ENCODE measurements around the gene CLN6. TPM values are rescaled to one million over a fixed set of nuclear protein-coding genes. Genes with fewer than 3 reads are reported as not detected.
"Not testable (repeated sequence)": the region's sequence is repeated elsewhere in the genome, so short reads cannot be mapped to it uniquely, and the experiment has no call there.

The CLN6 gene
- polyA plus RNA-seq, 1 experiment = 25.4 TPM

GRCh38 chr15:68241088-68241935, 11.8 kb upstream of the CLN6 start:
- ChIA-PET CTCF (interaction anchor here (1.3 to 2.7 kb wide), 2 partner anchors 10 to 12 kb away, joined by 4 to 9 read pairs; no protein-coding TSS in a partner anchor), POLR2A (no interaction called here)
- no peak for DNase-seq (ENCODE audit: low read depth)

GRCh38 chr15:68239025-68239424, 9.5 kb upstream of the CLN6 start:
- Histone ChIP-seq H3K27me3 (ENCODE audit: control insufficient read depth, insufficient read depth, low read length) (no peaks in the 10 kb centered on the region), H3K4me3 (ENCODE audit: low read depth, low read length) (no peak overlapping the region), H3K36me3 (ENCODE audit: control insufficient read depth, insufficient read depth, low read length) (no peaks in the 10 kb centered on the region)
- DNase-seq (ENCODE audit: low read depth) = no peak
- CTCF ChIA-PET = no interaction called here
- POLR2A ChIA-PET = no interaction called here
- no peak for TF ChIP-seq CTCF (IDR thresholded peaks at IDR 0.05; ENCODE audit: insufficient read depth, low read depth, low read length)

More at GRCh38 chr15:68241088-68241935, 11.8 kb upstream of the CLN6 start:
- Histone ChIP-seq H3K4me3 (ENCODE audit: low read depth, low read length) (no peak overlapping the region), H3K27me3 (ENCODE audit: control insufficient read depth, insufficient read depth, low read length) (no peaks in the 10 kb centered on the region), H3K36me3 (ENCODE audit: control insufficient read depth, insufficient read depth, low read length) (no peaks in the 10 kb centered on the region)
- TF ChIP-seq CTCF (IDR thresholded peaks at IDR 0.05; ENCODE audit: insufficient read depth, low read depth, low read length) = no peak

- H3K27me3 ChIP-seq (ENCODE audit: control insufficient read depth, insufficient read depth, low read length) = no peaks in the 10 kb centered on the region
- H3K36me3 ChIP-seq (ENCODE audit: control insufficient read depth, insufficient read depth, low read length) = no peaks in the 10 kb centered on the region
- CTCF ChIA-PET = interaction anchor here (1.2 kb wide), 1 partner anchor 315 kb away, joined by 4 read pairs; no protein-coding TSS in a partner anchor
- no peak for TF ChIP-seq CTCF (IDR thresholded peaks at IDR 0.05; ENCODE audit: insufficient read depth, low read depth, low read length)
- DNase-seq (ENCODE audit: low read depth) = no peak
- POLR2A ChIA-PET = no interaction called here
- no peak overlapping the region for H3K4me3 ChIP-seq (ENCODE audit: low read depth, low read length)
These were observed 5.5 kb upstream of the CLN6 start for GRCh38 chr15:68235022-68235421.

GRCh38 chr15:68234520-68234919, 5.0 kb upstream of the CLN6 start:
- ChIA-PET POLR2A (interaction anchor here (0.8 kb wide), 1 partner anchor 16 kb away, joined by 4 read pairs; no protein-coding TSS in a partner anchor), CTCF (interaction anchor here (1.2 kb wide), 1 partner anchor 315 kb away, joined by 4 read pairs; no protein-coding TSS in a partner anchor)
- H3K4me3 ChIP-seq (ENCODE audit: low read depth, low read length); DNase-seq (ENCODE audit: low read depth); H3K36me3 ChIP-seq (ENCODE audit: control insufficient read depth, insufficient read depth, low read length); H3K27me3 ChIP-seq (ENCODE audit: control insufficient read depth, insufficient read depth, low read length): not testable (repeated sequence)

- no peaks in the 10 kb centered on the region for H3K36me3 ChIP-seq (ENCODE audit: control insufficient read depth, insufficient read depth, low read length)
- no peak for TF ChIP-seq CTCF (IDR thresholded peaks at IDR 0.05; ENCODE audit: insufficient read depth, low read depth, low read length)
- ChIA-PET CTCF (no interaction called here), POLR2A (interaction anchor here (0.8 kb wide), 1 partner anchor 17 kb away, joined by 4 read pairs; no protein-coding TSS in a partner anchor)
- no peak for DNase-seq (ENCODE audit: low read depth)
- no peak overlapping the region for H3K4me3 ChIP-seq (ENCODE audit: low read depth, low read length)
- H3K27me3 ChIP-seq (ENCODE audit: control insufficient read depth, insufficient read depth, low read length) = no peaks in the 10 kb centered on the region
These were observed 4.5 kb upstream of the CLN6 start for GRCh38 chr15:68234060-68234459.

All from BJ (cell line).